Keratinocyte (primary cell): ENCODE measurements around the gene CD209.

Experiments used
- CTCF ChIP-seq, 3 experiments: IDR thresholded peaks in 1 of 3; conservative IDR thresholded peaks in 1 of 3; optimal IDR thresholded peaks in 1 of 3; 2 replicates in 2 of 3; 3 replicates in 1 of 3; pipeline versions ENCODE3 to v1.5.1; 2011; ENCODE audit warnings: low read length in 3 of 3, mild to moderate bottlenecking in 3 of 3, moderate library complexity in 2 of 3, control low read depth in 1 of 3, inconsistent platforms in 1 of 3; ENCODE audit not compliant: insufficient read depth in 2 of 3; ENCODE audit errors: extremely low read depth in 1 of 3
- EZH2 ChIP-seq: IDR thresholded peaks from one replicate; pipeline ENCODE4 v1.6.1; 2012; ENCODE audit warnings: inconsistent platforms, mild to moderate bottlenecking, low read length, moderate library complexity

GRCh38 chr19:7790416-7790815 lies 43.1 kb upstream of the CD209 start:
- TF ChIP-seq EZH2 (no peak), CTCF (optimal IDR thresholded peaks at IDR 0.05 in 1 of 3, IDR thresholded peaks at IDR 0.05 in 1 of 3, conservative IDR thresholded peaks at IDR 0.05 in 1 of 3; ENCODE audit: extremely low read depth in 1 of 3, insufficient read depth in 2 of 3, low read length in 3 of 3) (no peak)
